ENCODE measurements around the gene RAD1.

RAD1 gene

GRCh38 chr5:34858790-34859189 is 56.5 kb downstream of the RAD1 start:
- no peak for FAIRE-seq

- FAIRE-seq = no peak
Observed at GRCh38 chr5:34857894-34858293, 57.4 kb downstream of the RAD1 start.

GRCh38 chr5:34857161-34857560 is 58.1 kb downstream of the RAD1 start:
- FAIRE-seq = no peak
